Endodermal cell (in vitro differentiated cells): Measurements from ENCODE around the gene AVL9. TPM values are rescaled to one million over a fixed set of nuclear protein-coding genes. Genes with fewer than 3 reads are reported as not detected.

Experiments used
- DNase-seq: peaks from one replicate; pipeline ENCODE4 v3.0.0-alpha.2; 2017
- H3K27ac ChIP-seq: 2 replicates; pipeline ENCODE4 v1.5.1; 2013; ENCODE audit warnings: mild to moderate bottlenecking, low read depth, low read length, moderate library complexity
- H3K27me3 ChIP-seq: 2 replicates; pipeline ENCODE4 v1.6.1; 2013; ENCODE audit warnings: mild to moderate bottlenecking, low read length, moderate library complexity; ENCODE audit not compliant: insufficient read depth, control insufficient read depth, poor library complexity, severe bottlenecking
- H3K36me3 ChIP-seq: 2 replicates; pipeline ENCODE4 v1.7.0; 2013; ENCODE audit warnings: mild to moderate bottlenecking, low read length, moderate library complexity; ENCODE audit not compliant: control insufficient read depth, insufficient read depth
- H3K4me1 ChIP-seq: one replicate; pipeline ENCODE4 v1.7.0; 2013; ENCODE audit warnings: low read length; ENCODE audit not compliant: control insufficient read depth, insufficient read depth
- H3K4me3 ChIP-seq: 2 replicates; pipeline ENCODE4 v1.5.1; 2013; ENCODE audit warnings: mild to moderate bottlenecking, low read length, moderate library complexity
- H3K9ac ChIP-seq: 2 replicates; pipeline ENCODE4 v1.6.1; 2013; ENCODE audit warnings: mild to moderate bottlenecking, low read length, moderate library complexity; ENCODE audit not compliant: poor library complexity, severe bottlenecking; ENCODE audit errors: extremely low read depth
- H3K9me3 ChIP-seq: 2 replicates; pipeline ENCODE4 v1.6.1; 2013; ENCODE audit warnings: mild to moderate bottlenecking, low read length, moderate library complexity; ENCODE audit not compliant: control insufficient read depth
- H3K27ac Mint-ChIP-seq: 2 replicates; pipeline ENCODE4 v1.8.0; 2020; ENCODE audit warnings: mixed read lengths
- H3K27me3 Mint-ChIP-seq: 2 replicates; pipeline ENCODE4 v1.8.0; 2021; ENCODE audit warnings: mild to moderate bottlenecking, mixed read lengths; ENCODE audit not compliant: insufficient read depth
- H3K36me3 Mint-ChIP-seq: 2 replicates; pipeline ENCODE4 v1.8.0; 2020; ENCODE audit warnings: low read depth, mixed read lengths
- H3K4me1 Mint-ChIP-seq: 2 replicates; pipeline ENCODE4 v1.8.0; 2020; ENCODE audit warnings: mixed read lengths
- H3K4me3 Mint-ChIP-seq: 2 replicates; pipeline ENCODE4 v1.8.0; 2020; ENCODE audit warnings: mild to moderate bottlenecking, moderate library complexity, mixed read lengths
- H3K9me3 Mint-ChIP-seq: 2 replicates; pipeline ENCODE4 v1.8.0; 2020; ENCODE audit warnings: mild to moderate bottlenecking, mixed read lengths
- CTCF ChIP-seq: fragments of 200-600 bp; sonication (generic); conservative IDR thresholded peaks from 2 replicates; pipeline ENCODE4 v1.5.0; 2021; ENCODE audit warnings: antibody characterized with exemption, mild to moderate bottlenecking
- WGBS, 2 experiments: methylation state at CpG; one replicate each; pipeline versions ENCODE4 v1.1.5 to v1.1.7; 2013; ENCODE audit warnings: missing lambda C conversion rate in 2 of 2, mixed read lengths in 1 of 2; ENCODE audit not compliant: insufficient coverage in 1 of 2, insufficient read length in 1 of 2; 5-methylcytosine and 5-hydroxymethylcytosine counted together
- total RNA-seq, 2 donors: library from RNA; stranded (reverse); fragmentation: NEBNext Ultra II Directional in 1 of 2; extraction: Animal tissue kit (Norgen Biotek cat#: 25700) in 1 of 2; gene quantifications; 2 replicates in 1 of 2; 3 replicates in 1 of 2; pipeline ENCODE4 v1.2.1, GENCODE V29; 2021

The AVL9 gene
- total RNA-seq, 2 donors from 2014 or later = 44.0 to 54.5 TPM

GRCh38 chr7:32532086-32532485 is 36.8 kb downstream of the AVL9 start:
- 97 to 100% methylated on average over 2 to 3 of the region's 3 CpGs for WGBS, 2 experiments
- H3K36me3 ChIP-seq = peaks cover 5% of the 10 kb centered on the region
- no peak overlapping the region for H3K27ac ChIP-seq
- Mint-ChIP-seq H3K4me1 (peaks cover 12% of the 10 kb centered on the region), H3K4me3 (no peak overlapping the region), H3K9me3 (no peaks in the 10 kb centered on the region), H3K36me3 (peaks cover 7% of the 10 kb centered on the region), H3K27ac (no peak overlapping the region), H3K27me3 (no peaks in the 10 kb centered on the region)
- H3K9me3 ChIP-seq = peaks cover 12% of the 10 kb centered on the region
- no peak for TF ChIP-seq CTCF
- DNase-seq = no peak
- H3K9ac ChIP-seq = no peak overlapping the region
- H3K27me3 ChIP-seq = no peaks in the 10 kb centered on the region
- H3K4me1 ChIP-seq = no peaks in the 10 kb centered on the region
- no peak overlapping the region for H3K4me3 ChIP-seq

- H3K4me3 ChIP-seq = no peak overlapping the region
- H3K27me3 ChIP-seq = no peaks in the 10 kb centered on the region
- no peak overlapping the region for H3K4me3 Mint-ChIP-seq
- H3K27ac ChIP-seq = no peak overlapping the region
- peaks cover 12% of the 10 kb centered on the region for H3K4me1 Mint-ChIP-seq
- H3K9ac ChIP-seq = no peak overlapping the region
- WGBS, 2 experiments = 85 to 100% methylated on average over 2 to 5 of the region's 5 CpGs
- peaks cover 6% of the 10 kb centered on the region for H3K36me3 Mint-ChIP-seq
- peaks cover 12% of the 10 kb centered on the region for H3K9me3 ChIP-seq
- no peak overlapping the region for H3K27ac Mint-ChIP-seq
- TF ChIP-seq CTCF = no peak
- no peak for DNase-seq
- no peaks in the 10 kb centered on the region for H3K27me3 Mint-ChIP-seq
- H3K9me3 Mint-ChIP-seq = no peaks in the 10 kb centered on the region
- peaks cover 5% of the 10 kb centered on the region for H3K36me3 ChIP-seq
- H3K4me1 ChIP-seq = no peaks in the 10 kb centered on the region
Measured at GRCh38 chr7:32532716-32533115, 37.4 kb downstream of the AVL9 start.

- Mint-ChIP-seq H3K9me3 (no peaks in the 10 kb centered on the region), H3K4me1 (peaks cover 12% of the 10 kb centered on the region), H3K4me3 (no peak overlapping the region), H3K27me3 (no peaks in the 10 kb centered on the region), H3K36me3 (peaks cover 6% of the 10 kb centered on the region), H3K27ac (no peak overlapping the region)
- Histone ChIP-seq H3K4me1 (no peaks in the 10 kb centered on the region), H3K9me3 (peaks cover 12% of the 10 kb centered on the region), H3K4me3 (no peak overlapping the region), H3K27me3 (no peaks in the 10 kb centered on the region), H3K27ac (no peak overlapping the region), H3K36me3 (peaks cover under 1% of the 10 kb centered on the region), H3K9ac (no peak overlapping the region)
- no peak for TF ChIP-seq CTCF
- no peak for DNase-seq
- 92 to 97% methylated on average over 3 to 8 of the region's 8 CpGs for WGBS, 2 experiments
Measured at GRCh38 chr7:32533276-32534029, 38.2 kb downstream of the AVL9 start.
